HG03565 (cell line): ENCODE measurements around the gene RPP14.
A peak's percentile ranks its signal among the peaks of the same experiment; 100 is the strongest.
"Not testable (repeated sequence)": the region's sequence is repeated elsewhere in the genome, so short reads cannot be mapped to it uniquely, and the experiment has no call there.

Experiments used
- ATAC-seq: cut with Tn5 transposase; IDR thresholded peaks from one replicate; pipeline ENCODE4 v1.9.1; 2021; ENCODE audit warnings: mild to moderate bottlenecking, moderate library complexity; ENCODE audit not compliant: unreplicated experiment

Gene RPP14

GRCh38 chr3:58305882-58306711 is at the start of gene RPP14, which contains the start of gene HTD2:
Gene RPP14, plus strand, starts transcription at chr3:58306245. Its CDS starts 4,085 bp downstream, at chr3:58310330.
Gene HTD2, plus strand, starts transcription at chr3:58306520. Its CDS starts 11,094 bp downstream, at chr3:58317614.
- peak; percentile 84 for ATAC-seq

GRCh38 chr3:58256511-58256910 is 49.5 kb upstream of the RPP14 start:
- ATAC-seq = no peak

- ATAC-seq = no peak
Observed at GRCh38 chr3:58258392-58259055, 47.5 kb upstream of the RPP14 start.

GRCh38 chr3:58260261-58260731 is 45.7 kb upstream of the RPP14 start:
- ATAC-seq = no peak

GRCh38 chr3:58260733-58261132 is 45.3 kb upstream of the RPP14 start:
- ATAC-seq = no peak

GRCh38 chr3:58261954-58262666 is 43.9 kb upstream of the RPP14 start:
- no peak for ATAC-seq

- ATAC-seq = no peak
Observed at GRCh38 chr3:58266577-58266976, 39.5 kb upstream of the RPP14 start.

- not testable (repeated sequence) for ATAC-seq
Observed at GRCh38 chr3:58267543-58267942, 38.5 kb upstream of the RPP14 start.

GRCh38 chr3:58269356-58269755 is 36.7 kb upstream of the RPP14 start:
- no peak for ATAC-seq

GRCh38 chr3:58270485-58270884 is 35.6 kb upstream of the RPP14 start:
- no peak for ATAC-seq

- no peak for ATAC-seq
Observed at GRCh38 chr3:58271901-58272501, 34.0 kb upstream of the RPP14 start.

- ATAC-seq = no peak
Observed at GRCh38 chr3:58272891-58273290, 33.2 kb upstream of the RPP14 start.

GRCh38 chr3:58273362-58273761 is 32.7 kb upstream of the RPP14 start:
- ATAC-seq = not testable (repeated sequence)

GRCh38 chr3:58274027-58274614 is 31.9 kb upstream of the RPP14 start:
- no peak for ATAC-seq

- ATAC-seq = no peak
Observed at GRCh38 chr3:58281069-58281468, 25.0 kb upstream of the RPP14 start.

- no peak for ATAC-seq
Observed at GRCh38 chr3:58285334-58285733, 20.7 kb upstream of the RPP14 start.

- no peak for ATAC-seq
Observed at GRCh38 chr3:58287354-58287753, 18.7 kb upstream of the RPP14 start.

- ATAC-seq = no peak
Observed at GRCh38 chr3:58288011-58288728, 17.9 kb upstream of the RPP14 start.

GRCh38 chr3:58288964-58289613 is 17.0 kb upstream of the RPP14 start:
- ATAC-seq = not testable (repeated sequence)
